ENCODE data around the gene CSPG4.
"Not testable (repeated sequence)": the region's sequence is repeated elsewhere in the genome, so short reads cannot be mapped to it uniquely, and the experiment has no call there.

The CSPG4 gene

GRCh38 chr15:75687486-75688277 lies 25.0 kb downstream of the CSPG4 start:
- DNase-seq (ENCODE audit: low read depth) = no peak

GRCh38 chr15:75686212-75686642 lies 26.4 kb downstream of the CSPG4 start:
- DNase-seq (ENCODE audit: low read depth) = peak; percentile 37

DNA sequence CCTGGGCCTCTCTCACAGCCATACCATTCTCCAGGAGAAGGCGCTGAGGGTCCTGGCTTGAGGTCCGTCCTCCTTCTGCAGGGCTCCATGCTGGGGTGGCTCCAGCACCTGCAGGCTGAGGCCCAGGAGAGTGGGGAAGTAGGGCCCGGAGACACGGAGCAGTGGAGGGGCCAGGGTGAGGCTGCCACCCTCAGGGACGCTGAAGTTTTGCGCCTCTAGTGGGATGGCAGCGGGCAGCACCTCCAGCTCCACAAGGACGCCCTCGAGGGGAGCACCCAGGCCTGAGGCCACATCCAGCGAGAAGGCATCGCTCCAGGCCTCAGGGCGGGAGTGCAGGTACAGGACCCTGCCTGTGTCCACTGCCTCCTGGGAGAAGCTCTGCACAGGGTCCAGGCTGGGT lies 27.5 kb downstream of the CSPG4 start:
- DNase-seq (ENCODE audit: low read depth) = no peak

DNA sequence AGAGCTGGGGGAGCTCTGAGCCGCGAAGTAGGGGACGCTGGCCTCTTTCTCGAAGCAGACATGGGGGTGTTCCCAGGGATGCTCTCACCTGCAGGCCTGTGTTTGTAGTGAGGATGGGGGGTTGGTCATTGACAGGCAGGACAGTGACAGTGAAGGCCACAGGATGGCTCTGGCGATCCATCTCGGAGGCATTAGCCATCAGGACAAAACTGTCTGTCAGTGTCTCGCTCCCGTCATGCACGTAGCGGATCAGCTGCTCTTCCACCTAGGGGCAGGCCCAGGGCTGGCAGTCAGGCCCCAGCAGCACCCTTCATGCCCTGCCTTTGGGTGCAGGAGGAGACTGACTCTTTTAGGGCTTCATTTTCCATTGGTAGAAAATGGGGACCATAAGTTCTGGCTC lies 28.0 kb downstream of the CSPG4 start:
- DNase-seq (ENCODE audit: low read depth) = no peak

GRCh38 chr15:75683646-75684312 lies 28.9 kb downstream of the CSPG4 start:
- peak; percentile 36 for DNase-seq (ENCODE audit: low read depth)

DNA sequence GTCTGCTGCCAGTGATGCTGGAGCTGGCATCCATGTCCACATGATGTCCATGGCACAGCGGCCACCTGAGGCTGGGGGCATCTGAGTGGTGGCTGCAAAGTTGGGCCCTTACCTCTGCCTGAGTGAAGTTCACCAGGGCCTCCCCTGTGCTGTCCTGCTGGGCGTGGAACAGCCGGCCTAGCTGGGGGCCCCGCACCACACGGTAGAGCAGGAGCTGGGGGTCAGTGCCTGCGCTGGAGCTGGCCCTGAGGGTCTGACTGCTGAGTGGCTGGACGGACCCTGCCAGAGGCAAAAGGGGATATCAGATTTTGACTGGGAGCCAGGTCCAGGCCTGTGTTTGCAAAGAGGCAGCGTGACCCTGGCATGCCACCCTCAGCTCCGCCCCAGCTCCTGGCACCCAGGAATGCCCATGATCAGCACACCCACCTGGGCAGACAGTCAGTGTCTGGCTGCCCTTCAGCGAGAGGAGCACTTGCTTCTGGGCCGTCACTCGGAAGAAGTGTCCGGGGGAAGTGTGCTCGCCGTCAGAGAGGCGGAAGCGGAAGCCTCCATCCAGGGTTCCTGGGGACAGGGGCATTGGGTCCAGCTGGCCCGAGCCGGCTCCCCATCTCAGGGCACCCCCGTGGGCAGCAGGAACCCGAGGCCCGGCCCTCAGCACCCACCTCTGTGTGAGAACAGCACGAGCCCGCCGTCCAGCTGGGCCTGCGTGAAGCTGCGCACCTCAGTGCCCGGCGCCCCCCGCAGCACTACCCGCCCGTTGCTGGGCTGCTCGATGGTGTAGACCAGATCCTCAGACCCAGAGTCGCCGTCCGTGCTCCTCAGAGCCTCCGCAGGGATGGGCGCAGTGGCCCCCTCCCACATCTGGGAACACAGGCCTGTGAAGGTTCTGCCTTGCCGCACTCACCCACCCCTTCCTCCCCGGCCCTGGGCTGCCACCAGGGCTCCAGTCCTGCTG lies 30.2 kb downstream of the CSPG4 start:
- DNase-seq (ENCODE audit: low read depth) = no peak

- no peak for DNase-seq (ENCODE audit: low read depth)
Observed at GRCh38 chr15:75680007-75680789, 32.5 kb downstream of the CSPG4 start.

- not testable (repeated sequence) for DNase-seq (ENCODE audit: low read depth)
Observed at GRCh38 chr15:75678324-75678690, 34.3 kb downstream of the CSPG4 start.

DNA sequence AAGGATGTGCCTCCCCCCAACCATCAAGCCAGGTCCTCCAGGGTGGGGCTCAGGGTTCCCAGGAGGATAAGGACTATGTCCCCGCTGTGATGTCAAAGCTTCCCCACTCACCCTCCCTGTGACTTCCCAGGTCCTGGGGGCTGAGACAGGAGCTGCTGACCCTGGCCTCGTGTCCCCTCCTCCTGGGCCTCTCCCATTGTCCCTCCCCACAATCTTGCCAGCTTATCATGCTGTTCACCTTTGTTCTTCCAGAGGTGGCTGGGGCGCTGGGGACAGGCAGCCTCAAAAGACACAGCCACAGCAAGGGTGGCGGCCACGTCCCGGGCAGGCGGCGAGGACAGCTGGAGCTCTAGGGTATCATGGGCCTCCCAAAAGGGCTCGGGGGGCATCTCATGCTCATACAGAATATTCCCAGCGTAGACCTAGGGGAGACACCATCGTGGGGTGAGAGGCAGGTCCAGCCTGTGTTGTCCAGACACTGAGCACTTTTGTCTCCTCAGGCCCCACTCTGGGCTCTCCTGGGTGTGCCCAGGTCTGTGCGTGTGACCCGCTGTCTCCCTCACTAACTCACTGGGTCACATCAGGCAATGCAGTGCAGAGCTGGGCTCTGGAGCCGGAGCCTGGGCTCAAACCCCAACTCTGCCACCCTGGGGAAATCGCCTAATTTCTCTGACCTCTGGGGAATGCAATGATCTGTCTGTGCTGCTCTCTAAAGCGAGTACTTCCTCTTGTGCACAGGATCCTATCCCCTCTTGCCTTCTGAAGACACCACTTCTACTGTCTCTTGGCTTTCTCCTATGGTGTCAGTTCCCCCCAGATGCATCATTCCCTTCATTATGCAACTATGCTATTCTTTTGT lies 35.0 kb downstream of the CSPG4 start:
- DNase-seq (ENCODE audit: low read depth) = no peak

DNA sequence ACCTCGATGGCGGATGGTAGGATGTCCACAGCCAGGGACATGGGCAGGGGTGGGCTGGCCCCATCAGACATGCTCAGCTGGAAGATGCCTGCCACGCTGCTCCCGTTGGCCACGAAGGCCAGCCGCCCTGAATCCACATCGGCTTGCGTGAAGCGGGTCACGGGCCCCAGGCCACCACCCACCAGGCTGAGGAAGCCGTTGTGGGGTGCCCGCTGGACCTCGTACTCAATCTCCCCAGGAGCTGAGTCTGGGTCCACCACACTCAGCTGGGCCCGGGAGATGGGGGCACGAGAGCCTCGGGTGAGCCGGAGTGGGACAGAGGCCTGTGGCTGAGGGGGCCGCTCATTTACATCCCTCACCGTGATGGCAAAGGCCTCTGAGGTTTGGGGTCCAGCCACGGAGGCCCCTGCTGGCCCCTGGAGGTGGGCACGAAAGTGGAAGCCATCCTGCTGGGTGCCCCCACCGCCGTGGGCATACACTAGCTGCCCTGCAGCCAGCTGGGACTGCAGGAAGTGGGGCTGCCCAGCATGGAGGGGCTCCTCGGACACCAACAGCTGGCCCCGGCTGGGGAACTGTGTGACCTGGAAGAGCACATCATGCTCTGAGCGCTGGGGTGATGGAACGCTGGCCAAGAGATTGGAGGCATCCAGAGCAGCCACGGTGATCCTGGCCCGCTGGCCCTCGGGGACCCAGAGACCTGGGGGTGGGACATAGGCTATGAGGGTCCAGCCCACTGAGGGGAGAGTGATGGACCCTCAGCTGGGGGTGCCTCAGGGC lies 35.8 kb downstream of the CSPG4 start:
- DNase-seq (ENCODE audit: low read depth) = no peak

GRCh38 chr15:75675579-75676404 lies 36.9 kb downstream of the CSPG4 start:
- DNase-seq (ENCODE audit: low read depth) = no peak

- no peak for DNase-seq (ENCODE audit: low read depth)
Observed at GRCh38 chr15:75674366-75674765, 38.3 kb downstream of the CSPG4 start.

GRCh38 chr15:75673426-75674235 lies 39.0 kb downstream of the CSPG4 start:
- DNase-seq (ENCODE audit: low read depth) = no peak

- no peak for DNase-seq (ENCODE audit: low read depth)
Observed at GRCh38 chr15:75672646-75673425, 39.8 kb downstream of the CSPG4 start.

GRCh38 chr15:75671730-75672602 lies 40.7 kb downstream of the CSPG4 start:
- no peak for DNase-seq (ENCODE audit: low read depth)

DNA sequence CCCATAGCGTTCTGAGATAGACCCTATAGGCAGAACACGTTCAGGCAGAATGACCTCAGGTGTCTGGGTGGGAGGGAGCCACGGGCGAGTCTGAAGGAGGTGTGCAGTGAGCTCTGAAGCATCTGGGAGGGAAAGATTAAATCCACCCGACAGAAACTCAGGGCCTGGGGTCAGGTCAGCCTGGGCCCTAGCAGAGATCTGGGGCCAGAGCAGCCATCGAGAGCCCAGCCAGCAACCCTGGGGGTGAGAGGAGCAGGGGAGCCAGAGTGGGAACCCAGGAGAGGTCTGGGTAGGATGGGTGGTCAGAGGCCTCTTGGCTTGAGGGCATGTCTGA lies 42.8 kb downstream of the CSPG4 start:
- DNase-seq (ENCODE audit: low read depth) = no peak
